Astrocyte (in vitro differentiated cells and primary cell): ENCODE results near the gene PRAF2. TPM values are rescaled to one million over a fixed set of nuclear protein-coding genes. Genes with fewer than 3 reads are reported as not detected.

Experiments
- DNase-seq: peaks from one replicate; pipeline ENCODE4 v3.0.0-alpha.2; 2010; ENCODE audit warnings: low read depth
- FAIRE-seq: peaks from 2 replicates; lab custom pipeline; 2011; peaks lifted over from hg19 to GRCh38; lab: Jason Lieb, UNC
- H2AFZ ChIP-seq: 2 replicates; pipeline ENCODE4 v1.6.0; 2012; ENCODE audit warnings: low read depth, low read length, inconsistent platforms
- H3K27ac ChIP-seq: 2 replicates; pipeline ENCODE4 v1.5.1; 2011; ENCODE audit warnings: low read depth, low read length, inconsistent platforms
- H3K27me3 ChIP-seq: 2 replicates; pipeline ENCODE4 v1.6.0; 2011; ENCODE audit warnings: low read length, inconsistent platforms; ENCODE audit not compliant: insufficient read depth
- H3K36me3 ChIP-seq: 2 replicates; pipeline ENCODE4 v1.5.1; 2011; ENCODE audit warnings: low read length, inconsistent platforms; ENCODE audit not compliant: insufficient read depth
- H3K4me1 ChIP-seq: 2 replicates; pipeline ENCODE4 v1.5.1; 2011; ENCODE audit warnings: low read length, inconsistent platforms; ENCODE audit not compliant: insufficient read depth
- H3K4me2 ChIP-seq: 2 replicates; pipeline ENCODE4 v1.6.0; 2012; ENCODE audit warnings: low read length, inconsistent platforms
- H3K4me3 ChIP-seq: 2 replicates; pipeline ENCODE4 v1.5.1; 2011; ENCODE audit warnings: low read depth, mild to moderate bottlenecking, low read length, inconsistent platforms; ENCODE audit not compliant: insufficient read depth
- H3K79me2 ChIP-seq: 2 replicates; pipeline ENCODE4 v1.6.0; 2012; ENCODE audit warnings: mild to moderate bottlenecking, low read length, inconsistent platforms; ENCODE audit not compliant: insufficient read depth
- H3K9ac ChIP-seq: 2 replicates; pipeline ENCODE4 v1.6.0; 2012; ENCODE audit warnings: mild to moderate bottlenecking, low read length, inconsistent platforms
- H3K9me3 ChIP-seq: 2 replicates; pipeline ENCODE4 v1.5.1; 2012; ENCODE audit warnings: low read depth, mild to moderate bottlenecking, low read length, inconsistent platforms; ENCODE audit not compliant: insufficient read depth
- H4K20me1 ChIP-seq: 2 replicates; pipeline ENCODE4 v1.6.0; 2012; ENCODE audit warnings: low read length, inconsistent platforms; ENCODE audit not compliant: insufficient read depth
- H3K27ac Mint-ChIP-seq: one replicate; pipeline ENCODE4 v1.8.0; 2021; ENCODE audit warnings: mild to moderate bottlenecking, mixed read lengths; ENCODE audit not compliant: unreplicated experiment
- H3K27me3 Mint-ChIP-seq: one replicate; pipeline ENCODE4 v1.8.0; 2021; ENCODE audit warnings: low read depth, mixed read lengths; ENCODE audit not compliant: unreplicated experiment
- H3K36me3 Mint-ChIP-seq: one replicate; pipeline ENCODE4 v1.8.0; 2021; ENCODE audit warnings: low read depth, mixed read lengths; ENCODE audit not compliant: unreplicated experiment
- H3K4me1 Mint-ChIP-seq: one replicate; pipeline ENCODE4 v1.8.0; 2021; ENCODE audit warnings: low read depth, mixed read lengths; ENCODE audit not compliant: unreplicated experiment
- H3K4me3 Mint-ChIP-seq: one replicate; pipeline ENCODE4 v1.8.0; 2021; ENCODE audit warnings: mild to moderate bottlenecking, moderate library complexity, mixed read lengths; ENCODE audit not compliant: unreplicated experiment
- H3K9me3 Mint-ChIP-seq: one replicate; pipeline ENCODE4 v1.8.0; 2021; ENCODE audit warnings: mild to moderate bottlenecking, mixed read lengths; ENCODE audit not compliant: unreplicated experiment
- EZH2 ChIP-seq: IDR thresholded peaks from 2 replicates; pipeline ENCODE4 v1.6.1; 2012; ENCODE audit warnings: mild to moderate bottlenecking, low read length, inconsistent platforms; ENCODE audit not compliant: insufficient read depth
- total RNA-seq: library from RNA; stranded (reverse); gene quantifications from 2 replicates; pipeline ENCODE4 v1.2.1, GENCODE V29; 2021
- TF ChIP-seq, protein P1 (sequence below): IDR thresholded peaks from 2 replicates; pipeline ENCODE4 v1.5.1; 2011; ENCODE audit warnings: low read depth, mild to moderate bottlenecking, inconsistent platforms, low read length, moderate library complexity; ENCODE audit not compliant: insufficient read depth

PRAF2 gene
- total RNA-seq, 1 donor from 2014 or later: 44.4 TPM

DNA sequence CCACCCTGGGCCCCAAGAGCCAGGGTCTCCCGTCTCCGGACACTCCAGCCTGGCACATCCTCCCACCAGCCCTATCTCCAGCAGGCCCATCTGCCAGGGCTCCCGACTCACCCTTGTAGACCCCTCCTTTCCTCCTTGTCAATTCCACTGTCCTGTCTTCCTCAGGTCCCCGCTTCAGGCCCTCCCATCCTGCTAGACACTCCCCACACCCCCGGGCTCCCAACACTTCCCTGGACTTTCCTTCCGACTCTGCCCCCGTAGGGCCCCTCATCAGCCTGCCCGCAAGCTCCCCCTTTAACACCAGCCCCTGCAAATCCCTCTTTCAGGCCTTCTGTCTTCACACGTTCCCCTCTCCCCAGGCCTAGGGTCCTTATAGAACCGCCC lies 1.1 kb downstream of the PRAF2 start:
- no peak for TF ChIP-seq EZH2
- TF ChIP-seq, protein P1, sequence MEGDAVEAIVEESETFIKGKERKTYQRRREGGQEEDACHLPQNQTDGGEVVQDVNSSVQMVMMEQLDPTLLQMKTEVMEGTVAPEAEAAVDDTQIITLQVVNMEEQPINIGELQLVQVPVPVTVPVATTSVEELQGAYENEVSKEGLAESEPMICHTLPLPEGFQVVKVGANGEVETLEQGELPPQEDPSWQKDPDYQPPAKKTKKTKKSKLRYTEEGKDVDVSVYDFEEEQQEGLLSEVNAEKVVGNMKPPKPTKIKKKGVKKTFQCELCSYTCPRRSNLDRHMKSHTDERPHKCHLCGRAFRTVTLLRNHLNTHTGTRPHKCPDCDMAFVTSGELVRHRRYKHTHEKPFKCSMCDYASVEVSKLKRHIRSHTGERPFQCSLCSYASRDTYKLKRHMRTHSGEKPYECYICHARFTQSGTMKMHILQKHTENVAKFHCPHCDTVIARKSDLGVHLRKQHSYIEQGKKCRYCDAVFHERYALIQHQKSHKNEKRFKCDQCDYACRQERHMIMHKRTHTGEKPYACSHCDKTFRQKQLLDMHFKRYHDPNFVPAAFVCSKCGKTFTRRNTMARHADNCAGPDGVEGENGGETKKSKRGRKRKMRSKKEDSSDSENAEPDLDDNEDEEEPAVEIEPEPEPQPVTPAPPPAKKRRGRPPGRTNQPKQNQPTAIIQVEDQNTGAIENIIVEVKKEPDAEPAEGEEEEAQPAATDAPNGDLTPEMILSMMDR: no peak
- DNase-seq (no peak), FAIRE-seq (peak; percentile 34)
- Histone ChIP-seq H3K4me1 (peaks cover 7% of the 10 kb centered on the region), H3K9ac (peak overlapping the region; percentile 85), H3K9me3 (no peaks in the 10 kb centered on the region), H3K79me2 (peaks cover 26% of the 10 kb centered on the region), H3K36me3 (no peaks in the 10 kb centered on the region), H3K4me2 (peak overlapping the region; percentile 95), H3K4me3 (peak overlapping the region; percentile 71), H3K27me3 (no peaks in the 10 kb centered on the region), H2AFZ (no peak overlapping the region), H3K27ac (peak overlapping the region; percentile 19), H4K20me1 (peaks cover 21% of the 10 kb centered on the region)
- Mint-ChIP-seq H3K9me3 (no peaks in the 10 kb centered on the region), H3K27me3 (no peaks in the 10 kb centered on the region), H3K4me1 (no peaks in the 10 kb centered on the region), H3K27ac (peak overlapping the region; percentile 62), H3K4me3 (peak overlapping the region; percentile 89), H3K36me3 (peaks cover 2% of the 10 kb centered on the region)

DNA sequence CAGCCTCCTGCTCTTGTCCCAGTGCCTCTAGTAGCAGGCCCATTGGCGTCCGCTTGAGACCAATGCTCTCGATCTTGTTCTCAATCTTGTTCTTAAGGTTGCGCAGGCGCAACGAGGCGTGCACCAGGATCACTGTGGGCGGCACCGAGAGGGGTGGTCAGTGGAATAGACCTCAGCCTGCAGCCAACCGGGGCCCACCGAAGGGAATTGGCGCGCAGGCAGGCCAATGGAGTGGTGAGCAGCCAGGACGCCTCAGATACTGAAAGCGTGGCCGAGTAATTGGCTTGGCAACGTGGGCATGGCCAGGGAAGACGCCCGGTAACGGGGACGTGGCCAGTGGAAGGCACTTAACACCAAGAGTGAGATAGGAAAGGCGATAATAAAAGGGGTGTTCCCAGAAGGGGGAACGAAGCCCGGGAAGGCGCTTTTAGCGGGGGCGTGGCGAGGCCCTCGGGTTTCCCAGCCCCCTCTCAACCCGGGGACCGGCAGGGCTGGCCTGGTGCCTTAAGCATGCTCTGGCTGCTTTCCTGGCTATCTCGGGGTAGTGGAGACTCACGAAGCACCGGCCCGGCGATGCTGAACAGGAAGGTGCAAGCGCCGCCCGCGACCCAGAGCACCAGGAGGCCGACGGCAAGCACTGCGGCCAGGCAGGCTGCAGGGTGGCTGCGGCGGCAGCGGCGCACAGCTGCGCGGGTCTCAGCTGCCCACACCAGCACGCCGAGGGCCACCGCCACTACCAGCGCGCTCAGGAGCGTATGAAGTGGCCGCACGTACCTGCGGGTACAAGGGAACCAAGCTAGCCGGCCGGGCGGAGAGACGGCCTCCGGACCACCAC lies 1.7 kb downstream of the PRAF2 start:
- no peaks in the 10 kb centered on the region for H3K9me3 ChIP-seq
- H3K36me3 Mint-ChIP-seq: peaks cover 2% of the 10 kb centered on the region
- H3K27ac ChIP-seq: peak overlapping the region; percentile 2
- no peak overlapping the region for H2AFZ ChIP-seq
- H3K27me3 Mint-ChIP-seq: no peaks in the 10 kb centered on the region
- H3K27ac Mint-ChIP-seq: no peak overlapping the region
- no peak for TF ChIP-seq EZH2
- TF ChIP-seq, protein P1: no peak
- H3K4me3 ChIP-seq: peak overlapping the region; percentile 71
- H3K4me1 ChIP-seq: peaks cover 7% of the 10 kb centered on the region
- no peaks in the 10 kb centered on the region for H3K36me3 ChIP-seq
- peaks cover 26% of the 10 kb centered on the region for H3K79me2 ChIP-seq
- H3K9ac ChIP-seq: peak overlapping the region; percentile 85
- no peaks in the 10 kb centered on the region for H3K27me3 ChIP-seq
- peak overlapping the region; percentile 95 for H3K4me2 ChIP-seq
- H3K4me1 Mint-ChIP-seq: no peaks in the 10 kb centered on the region
- peak overlapping the region; percentile 89 for H3K4me3 Mint-ChIP-seq
- H3K9me3 Mint-ChIP-seq: no peaks in the 10 kb centered on the region
- H4K20me1 ChIP-seq: peaks cover 21% of the 10 kb centered on the region
- FAIRE-seq (peak; percentile 76), DNase-seq (peak; percentile 68)

DNA sequence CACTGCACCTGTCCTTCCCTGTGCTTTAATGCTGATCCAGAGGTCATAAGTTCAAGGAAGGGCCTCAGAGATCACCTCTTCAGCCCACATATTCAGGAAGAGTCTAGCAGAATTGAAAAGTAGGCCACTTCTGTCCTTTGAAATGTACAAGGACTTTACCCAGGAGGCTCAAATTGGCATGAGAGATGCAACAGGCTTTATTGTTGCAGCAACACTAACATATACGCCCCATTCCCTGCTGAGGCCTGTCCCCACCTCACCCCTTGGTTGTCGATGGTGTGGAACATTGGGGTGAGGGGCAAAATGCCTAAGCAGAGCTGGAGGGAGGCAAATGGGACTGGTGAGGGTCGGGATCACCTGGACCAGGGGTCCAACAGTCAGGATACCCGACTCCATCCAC lies 2.8 kb downstream of the PRAF2 start:
- FAIRE-seq: no peak

More for the DNA sequence above, 2.8 kb downstream of the PRAF2 start:
- no peak overlapping the region for H3K4me2 ChIP-seq
- Mint-ChIP-seq H3K9me3 (no peaks in the 10 kb centered on the region), H3K27ac (no peak overlapping the region), H3K4me1 (no peaks in the 10 kb centered on the region), H3K36me3 (peaks cover 2% of the 10 kb centered on the region), H3K27me3 (no peaks in the 10 kb centered on the region), H3K4me3 (peak overlapping the region; percentile 27)
- no peaks in the 10 kb centered on the region for H3K27me3 ChIP-seq
- no peaks in the 10 kb centered on the region for H3K36me3 ChIP-seq
- H3K9ac ChIP-seq: no peak overlapping the region
- H3K79me2 ChIP-seq: peaks cover 26% of the 10 kb centered on the region
- H4K20me1 ChIP-seq: peaks cover 21% of the 10 kb centered on the region
- DNase-seq: no peak
- no peak overlapping the region for H2AFZ ChIP-seq
- no peak for TF ChIP-seq EZH2
- TF ChIP-seq, protein P1: no peak
- H3K27ac ChIP-seq: no peak overlapping the region
- H3K4me1 ChIP-seq: peaks cover 7% of the 10 kb centered on the region
- H3K4me3 ChIP-seq: no peak overlapping the region
- no peaks in the 10 kb centered on the region for H3K9me3 ChIP-seq
